T-helper 1 cell (primary cell): ENCODE results near the gene HEXB.

ENCODE experiments used
- DNase-seq, 5 donors: peaks; one replicate each; pipeline ENCODE4 v3.0.0-alpha.2; 2012 to 2020
- total RNA-seq, 4 donors: gene quantifications; one replicate each; lab custom pipeline; 2026; lab: John Stamatoyannopoulos, UW

The HEXB gene
- 29.2 to 38.8 (median 35.3) reads per million in 4 donors for total RNA-seq

DNA sequence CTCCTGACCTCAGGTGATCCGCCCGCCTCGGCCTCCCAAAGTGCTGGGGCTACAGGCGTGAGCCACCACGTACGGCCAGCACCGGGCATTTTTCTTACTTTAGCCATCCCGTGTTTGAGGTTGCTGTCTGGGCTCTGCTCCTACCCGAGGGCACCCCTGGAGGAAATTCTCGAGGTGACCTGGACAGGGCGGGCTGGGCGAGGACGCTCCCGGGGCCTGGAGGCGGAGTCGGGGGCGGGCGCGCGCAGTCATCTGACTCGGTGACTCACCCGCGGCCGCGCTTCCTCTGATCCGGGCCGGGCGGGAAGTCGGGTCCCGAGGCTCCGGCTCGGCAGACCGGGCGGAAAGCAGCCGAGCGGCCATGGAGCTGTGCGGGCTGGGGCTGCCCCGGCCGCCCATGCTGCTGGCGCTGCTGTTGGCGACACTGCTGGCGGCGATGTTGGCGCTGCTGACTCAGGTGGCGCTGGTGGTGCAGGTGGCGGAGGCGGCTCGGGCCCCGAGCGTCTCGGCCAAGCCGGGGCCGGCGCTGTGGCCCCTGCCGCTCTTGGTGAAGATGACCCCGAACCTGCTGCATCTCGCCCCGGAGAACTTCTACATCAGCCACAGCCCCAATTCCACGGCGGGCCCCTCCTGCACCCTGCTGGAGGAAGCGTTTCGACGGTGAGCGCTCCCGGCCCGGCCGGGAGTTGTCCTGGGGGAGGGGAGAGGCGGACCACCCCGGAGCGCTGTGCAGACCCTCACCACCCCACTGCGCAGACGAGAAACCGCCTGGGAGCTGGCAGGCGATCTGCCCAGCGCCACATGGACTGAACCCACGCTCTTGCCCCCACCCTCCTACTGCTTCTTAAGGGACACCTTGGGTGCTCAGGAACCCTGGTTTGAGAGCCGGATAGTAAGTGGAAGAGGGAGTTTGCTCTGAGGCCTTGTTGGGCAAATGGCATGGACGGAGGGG lies at the start of gene HEXB:
Gene HEXB (plus strand): TSS at position 334 of the 952 bp plus-strand sequence. CDS start 28 bp downstream, at position 362.
- peak; percentile 67 to 86 (median 74) for DNase-seq

DNA sequence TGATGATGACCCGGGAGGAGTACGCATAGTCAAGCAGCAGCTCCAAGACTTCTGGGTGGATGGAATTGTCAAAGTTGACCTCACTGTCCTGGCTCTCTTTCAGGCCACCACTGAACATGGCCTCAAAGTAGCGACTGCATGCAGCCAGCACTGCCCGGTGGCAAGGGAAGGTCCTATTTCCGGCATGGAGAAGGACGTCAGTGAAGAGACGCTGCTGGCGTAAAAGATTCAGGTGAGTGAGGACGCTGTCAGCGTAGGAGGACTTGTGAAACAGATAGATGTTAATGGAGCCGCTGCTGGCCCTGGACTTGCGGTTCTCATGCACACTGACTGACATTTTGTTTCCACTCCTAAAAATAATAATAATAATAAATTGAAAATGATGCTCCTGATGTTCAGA lies 48.9 kb upstream of the HEXB start:
- no peak for DNase-seq

DNA sequence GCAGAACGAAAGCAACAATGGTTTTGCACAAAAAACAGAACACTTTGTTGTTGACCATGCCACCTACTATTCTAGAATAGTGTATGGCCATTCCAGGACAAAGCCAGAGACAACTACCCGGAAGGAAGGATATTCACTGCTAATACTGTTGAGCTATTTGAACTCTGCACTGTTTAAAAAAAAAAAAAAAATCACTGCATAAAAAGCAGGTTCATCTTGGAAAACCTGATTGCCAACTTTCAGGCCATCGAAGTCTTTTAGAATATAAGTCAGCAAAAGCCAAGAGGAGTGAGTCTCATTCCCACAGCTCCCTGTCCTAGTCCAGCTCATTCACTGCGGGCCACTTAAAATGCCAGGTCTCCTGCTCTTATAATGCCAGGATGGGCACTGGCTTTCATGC lies 48.5 kb upstream of the HEXB start:
- no peak for DNase-seq

DNA sequence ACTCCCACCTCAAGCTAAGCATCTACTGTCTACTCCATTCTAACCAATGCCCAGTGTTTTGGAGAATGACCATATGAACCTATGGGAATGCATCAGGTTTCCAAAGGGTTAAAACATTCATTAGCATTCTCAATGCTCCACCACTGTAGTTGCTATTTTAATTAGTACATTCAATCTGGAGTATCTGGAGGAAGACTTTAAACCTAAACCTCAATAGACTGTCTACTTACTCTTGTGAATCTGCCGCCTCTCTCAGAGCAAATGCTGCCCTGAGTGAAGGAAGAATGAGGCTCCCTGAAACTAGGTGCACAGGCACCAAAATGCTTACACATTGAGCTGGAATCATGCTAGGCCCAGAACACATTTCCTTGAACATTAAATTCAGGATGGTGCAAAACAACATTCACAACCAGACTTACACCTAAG lies 46.5 kb upstream of the HEXB start:
- DNase-seq, result no peak

DNA sequence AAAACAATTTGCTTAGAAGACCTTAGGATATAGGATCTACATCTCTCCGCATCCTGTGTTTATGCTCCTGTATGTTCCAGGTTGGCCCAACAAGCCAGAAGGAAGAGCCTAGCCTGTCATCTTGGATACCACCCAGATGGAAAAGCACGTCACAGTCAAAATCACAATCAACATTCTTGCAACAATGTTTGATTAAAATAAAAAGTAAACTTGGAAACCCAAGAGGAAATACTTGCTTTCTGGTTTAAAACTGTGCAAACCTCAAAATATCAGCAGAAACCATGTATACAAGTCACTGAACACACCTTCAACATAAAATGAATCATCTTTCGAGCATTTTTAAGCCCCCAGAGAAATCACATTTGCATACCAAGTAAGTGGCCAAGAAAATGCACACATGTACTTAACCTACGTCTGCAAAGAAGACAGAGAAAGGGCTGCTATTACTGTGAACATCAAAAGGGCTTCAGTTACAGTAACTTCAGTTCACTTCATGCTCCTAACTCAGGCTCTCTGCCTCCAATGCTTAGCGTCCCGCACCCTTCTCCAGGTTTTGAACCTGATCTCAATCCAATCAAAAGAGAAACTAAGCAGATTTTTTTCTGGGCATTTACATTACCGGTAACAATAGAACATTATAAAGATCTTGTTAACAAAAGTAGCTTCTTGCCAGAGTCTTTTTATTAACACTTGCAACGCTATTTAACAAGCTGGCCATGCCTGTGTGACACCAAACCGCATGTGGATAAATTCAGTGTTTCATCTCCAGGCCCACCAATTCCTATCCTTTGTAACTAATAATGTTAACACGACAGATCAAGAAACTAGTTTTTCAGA lies 45.8 kb upstream of the HEXB start:
- peak in 1 of 5 donors; percentile 22 for DNase-seq

DNA sequence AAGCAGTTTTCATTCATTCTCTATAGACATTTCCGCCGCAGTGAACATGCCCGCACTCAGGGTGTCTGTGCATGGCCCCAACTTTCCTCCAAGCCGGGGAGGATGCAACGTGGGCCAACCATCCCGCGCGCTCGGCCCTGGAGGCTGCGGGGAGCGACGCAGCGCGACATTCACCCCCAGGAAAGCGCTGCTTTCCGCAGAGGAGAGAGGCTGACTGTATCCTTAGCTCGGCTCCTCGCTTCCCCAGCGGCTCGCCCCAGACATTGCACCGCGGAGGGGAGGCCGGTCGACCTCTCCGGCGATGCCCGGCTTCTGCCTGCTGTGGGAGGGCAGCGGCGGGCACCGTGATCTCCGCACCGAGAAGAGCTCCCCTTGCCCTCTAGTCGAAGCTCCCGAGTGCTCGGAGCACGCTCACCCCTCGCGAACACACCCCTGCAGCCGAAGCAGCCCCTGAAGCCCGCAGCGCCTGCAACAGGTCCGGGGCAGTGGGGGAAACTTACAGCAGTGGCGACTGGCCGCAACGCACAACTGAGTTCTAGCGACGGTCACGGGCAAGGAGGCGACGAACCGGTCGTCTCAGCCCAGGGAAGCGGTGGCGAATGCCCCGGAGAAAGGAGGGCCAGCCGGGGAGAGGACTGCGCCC lies 45.1 kb upstream of the HEXB start:
- peak in 2 of 5 donors; percentile 10 to 54 for DNase-seq

DNA sequence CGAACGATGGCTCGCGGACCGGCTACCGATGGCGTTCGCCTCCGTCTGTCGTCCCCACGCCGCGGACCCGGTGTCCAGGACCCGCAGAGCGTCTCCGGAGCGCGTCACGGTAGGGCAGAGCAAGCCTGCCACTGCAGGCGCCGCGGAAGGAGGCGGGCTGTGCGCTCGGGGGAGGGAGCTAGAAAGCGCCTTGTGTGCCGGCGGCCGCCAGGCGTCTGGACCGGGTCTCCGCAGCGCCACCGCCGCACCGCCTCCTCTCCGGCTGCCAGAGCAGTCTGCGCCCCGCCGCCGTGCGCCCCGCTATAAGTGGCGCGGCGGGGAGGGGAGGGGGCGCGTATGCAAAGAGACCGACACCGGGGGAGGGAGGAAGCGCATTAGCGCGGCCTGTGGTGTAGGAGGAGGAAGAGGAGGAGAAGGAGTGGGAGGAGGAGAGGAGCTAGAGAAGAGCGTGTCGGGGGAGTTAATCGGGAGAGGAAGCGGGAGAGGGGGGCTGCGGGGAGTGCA lies 44.5 kb upstream of the HEXB start, which contains the start of gene ENC1:
Gene ENC1 (minus strand): TSS at position 279 of the 504 bp plus-strand sequence. CDS start 4,243 bp downstream, outside the sequence.
- DNase-seq, result peak; percentile 40 to 89 (median 59)

DNA sequence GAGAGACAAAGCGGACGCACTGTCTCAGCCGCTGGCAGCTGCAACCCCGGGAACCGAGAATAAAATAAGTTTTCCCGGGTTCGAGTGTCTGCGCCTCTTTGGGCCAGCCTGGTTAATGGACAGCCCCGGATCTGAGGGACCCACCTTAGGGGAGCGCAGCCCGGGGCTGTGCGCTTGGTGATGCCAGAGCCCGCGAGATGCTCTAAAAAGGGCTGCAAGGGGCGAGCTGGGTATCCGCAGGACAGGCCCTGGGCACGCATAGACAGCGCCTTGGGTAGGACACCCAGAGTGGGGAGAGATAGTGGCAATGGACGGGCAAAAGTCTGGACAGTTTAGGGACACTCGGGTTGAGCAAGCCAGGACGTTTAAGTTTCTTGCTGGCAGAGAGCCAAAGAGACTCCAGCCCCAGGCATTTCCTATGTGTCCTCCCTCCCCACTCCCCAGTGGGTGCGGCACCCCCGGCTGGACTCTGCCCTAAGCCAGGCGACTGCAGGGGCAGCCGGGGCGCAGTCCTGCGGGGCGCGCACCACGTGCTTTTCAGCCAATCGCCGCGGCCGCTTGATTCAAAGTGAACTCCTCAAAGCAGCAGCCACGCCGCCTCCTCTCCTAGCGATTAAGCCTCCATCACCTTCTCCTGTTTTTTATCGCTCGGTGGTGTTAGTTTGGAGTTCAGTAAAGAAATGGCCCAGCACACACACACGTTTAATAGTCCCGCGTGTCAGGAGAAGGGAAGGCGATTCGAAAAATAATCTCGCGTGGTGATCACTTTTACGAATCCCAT lies 43.9 kb upstream of the HEXB start:
- peak in 3 of 5 donors; percentile 9 to 46 (median 15) for DNase-seq

DNA sequence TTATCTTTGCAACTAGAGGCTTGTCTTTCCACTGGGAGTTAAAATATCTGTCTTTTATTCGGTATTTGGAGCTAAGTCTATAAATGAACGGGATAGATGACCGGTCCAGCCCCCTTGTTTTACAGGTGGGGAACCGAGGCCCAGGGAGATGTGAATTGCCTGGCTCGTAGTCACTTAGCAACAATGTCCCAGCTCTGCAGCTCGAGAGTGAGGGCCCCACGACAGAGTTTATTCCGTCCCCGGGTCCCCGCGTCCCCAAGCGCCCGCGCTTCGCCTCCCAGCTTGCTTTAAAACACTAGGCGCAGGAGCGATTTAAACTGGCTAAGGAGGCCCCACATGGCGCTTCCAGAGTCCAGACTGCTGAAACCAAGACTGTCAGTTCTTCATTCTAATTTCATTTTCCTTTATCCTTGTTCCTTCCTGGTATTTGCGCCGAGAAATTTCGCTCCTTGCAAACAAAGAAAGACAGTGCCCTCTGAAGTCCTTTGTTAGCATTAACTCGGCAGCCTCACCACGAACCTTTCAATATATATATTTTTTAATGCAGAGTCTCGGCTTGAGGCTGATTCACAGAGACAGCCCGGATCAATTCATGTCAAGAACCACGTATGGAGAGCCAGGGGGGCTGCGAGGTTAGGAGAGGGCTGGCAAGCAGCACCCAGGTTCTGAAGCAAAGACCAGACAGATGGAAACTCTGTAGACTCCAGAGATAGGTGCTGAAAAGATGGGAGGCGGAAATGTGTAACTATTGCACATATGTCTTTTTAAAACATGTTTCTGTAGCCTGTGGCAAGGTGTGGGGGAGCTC lies 43.1 kb upstream of the HEXB start:
- peak in 1 of 5 donors; percentile 45 for DNase-seq

DNA sequence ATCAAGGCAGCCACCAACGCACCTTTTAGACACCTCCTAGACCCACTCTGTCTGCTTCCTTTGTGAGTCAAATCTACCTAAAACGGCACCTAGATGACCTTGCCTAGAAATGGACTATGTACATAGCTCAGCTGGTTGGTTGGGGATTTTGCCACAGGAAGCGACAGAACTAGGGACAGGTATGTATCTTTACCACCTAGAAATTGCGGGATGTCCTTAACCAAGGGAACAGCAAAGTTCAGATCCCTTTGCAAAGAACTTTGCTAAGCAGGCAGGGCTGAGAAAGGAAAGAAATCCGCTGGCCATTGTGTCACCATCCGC lies 42.5 kb upstream of the HEXB start:
- DNase-seq, result no peak

DNA sequence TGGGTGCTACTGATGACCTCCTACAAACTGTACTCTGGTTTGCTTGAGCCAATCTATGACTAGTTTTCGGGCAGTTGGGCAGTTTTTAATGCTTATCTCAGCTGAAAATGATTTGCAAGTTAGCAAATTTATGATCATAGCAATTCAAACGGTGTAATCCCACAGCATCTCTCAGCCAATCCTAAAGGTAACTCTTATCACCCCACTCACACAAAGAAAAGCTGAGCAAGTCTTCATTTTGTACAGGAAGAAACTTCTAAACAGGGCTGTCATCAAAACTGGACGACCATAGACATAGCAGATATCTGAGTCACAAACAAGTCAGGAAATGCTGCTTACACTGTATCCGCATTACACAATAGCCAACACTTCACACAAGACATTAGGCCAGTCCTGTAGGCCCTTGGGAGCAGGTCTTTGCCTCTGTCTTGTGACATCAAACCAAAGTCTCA lies 41.9 kb upstream of the HEXB start:
- DNase-seq, result no peak

DNA sequence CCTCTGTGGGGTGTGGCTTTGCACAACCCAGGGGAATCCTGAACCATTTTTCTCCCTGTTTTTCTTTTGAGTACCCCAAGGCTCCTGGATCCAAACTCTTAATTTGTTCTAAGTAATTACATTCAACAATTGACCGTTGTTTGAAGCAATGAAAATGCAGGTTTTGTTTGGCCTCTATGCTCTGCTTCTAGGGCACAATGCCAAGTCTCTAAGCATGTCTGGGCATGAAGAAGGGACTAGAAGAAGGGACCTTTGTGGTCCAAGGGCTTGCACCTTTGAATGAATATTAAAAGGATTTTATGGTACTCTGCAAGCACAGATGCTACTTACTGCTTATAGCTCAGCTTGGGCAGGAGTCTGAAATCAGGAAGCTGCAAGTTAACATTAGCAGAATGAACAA lies 37.9 kb upstream of the HEXB start:
- DNase-seq, result no peak

DNA sequence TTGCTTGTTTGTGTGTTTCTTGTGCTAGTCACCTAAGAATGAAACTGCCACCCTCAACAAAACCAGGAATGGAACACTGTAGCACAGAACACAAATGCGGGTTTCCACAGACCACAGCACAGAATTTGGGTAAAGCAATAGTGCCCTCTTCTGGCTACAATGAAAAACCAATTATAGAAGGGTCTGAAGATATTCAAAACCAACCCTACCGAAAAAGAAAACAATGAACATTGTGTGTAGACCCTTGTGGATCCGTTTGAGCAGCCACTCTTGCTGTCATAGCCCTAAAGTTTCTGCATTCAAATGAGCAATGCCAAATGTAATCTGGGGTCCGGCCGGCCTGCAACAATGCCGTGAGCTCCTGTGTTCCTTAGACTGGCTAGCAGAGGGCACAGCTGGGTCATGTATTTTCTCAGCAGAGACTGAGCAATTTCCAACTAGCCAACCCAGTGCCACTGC lies 36.2 kb upstream of the HEXB start:
- DNase-seq, result peak in 2 of 5 donors; percentile 19 to 64

DNA sequence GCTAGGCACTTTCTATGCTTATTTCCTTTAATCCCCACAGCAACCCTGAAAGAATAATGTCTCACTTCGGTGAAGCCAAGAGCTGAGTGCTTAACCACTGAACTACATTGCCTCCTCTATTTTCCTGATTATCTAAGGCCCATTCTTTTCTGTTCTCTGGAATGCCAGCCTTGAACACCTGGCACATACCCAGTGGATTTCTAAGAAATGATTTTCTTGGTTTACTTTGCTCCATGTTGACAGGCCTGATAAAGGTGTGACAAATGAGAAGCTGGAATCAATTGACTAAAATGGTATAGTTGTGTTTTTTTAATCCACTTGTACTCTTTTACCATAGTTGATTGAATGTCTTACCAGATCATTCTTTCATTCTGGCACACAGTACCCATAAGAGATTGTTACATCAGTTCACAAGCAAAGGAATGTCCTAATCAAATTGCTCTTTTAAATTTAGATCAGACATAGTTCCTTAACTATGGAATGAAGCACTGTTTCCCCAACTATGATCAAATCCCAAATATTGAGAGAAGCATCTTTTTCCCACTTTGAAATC lies 35.5 kb upstream of the HEXB start:
- DNase-seq, result no peak

DNA sequence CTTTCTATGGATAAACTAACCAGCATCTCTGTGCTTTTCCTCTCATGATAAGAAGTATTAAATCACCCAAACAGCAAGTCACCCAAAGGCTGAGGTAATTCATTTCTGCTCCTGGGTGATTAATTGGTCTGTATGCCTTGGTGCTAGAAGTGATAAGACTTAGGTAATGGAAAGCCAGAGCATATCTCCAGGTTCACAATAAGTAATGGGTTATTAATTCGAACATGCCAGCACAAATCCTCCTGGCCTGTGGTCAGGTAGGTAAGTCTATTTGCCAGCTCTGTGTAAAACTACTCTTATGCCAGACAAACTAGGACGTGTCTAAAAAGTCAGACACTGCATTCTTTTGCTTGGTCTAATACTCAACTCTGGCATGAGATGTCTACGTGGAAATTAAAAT lies 33.3 kb upstream of the HEXB start:
- no peak for DNase-seq

DNA sequence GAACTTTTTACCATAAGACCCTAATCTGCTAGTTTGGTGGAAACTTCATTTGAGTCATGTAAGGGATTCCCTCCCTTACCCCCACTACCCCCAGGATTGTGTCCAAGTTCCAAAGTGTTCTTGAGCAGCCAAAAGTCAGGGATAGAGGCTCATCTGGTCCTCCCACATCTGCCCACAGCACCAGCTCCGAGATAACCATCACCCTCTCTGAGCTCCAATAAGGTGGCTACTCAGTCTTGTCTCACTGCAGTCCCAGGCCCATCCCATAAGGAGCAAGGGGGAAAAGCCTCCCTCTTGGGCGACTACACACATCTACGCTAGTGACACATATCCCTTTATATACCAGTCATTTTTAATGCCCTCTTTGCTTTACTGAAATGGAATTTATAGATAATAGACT lies 32.5 kb upstream of the HEXB start:
- no peak for DNase-seq

DNA sequence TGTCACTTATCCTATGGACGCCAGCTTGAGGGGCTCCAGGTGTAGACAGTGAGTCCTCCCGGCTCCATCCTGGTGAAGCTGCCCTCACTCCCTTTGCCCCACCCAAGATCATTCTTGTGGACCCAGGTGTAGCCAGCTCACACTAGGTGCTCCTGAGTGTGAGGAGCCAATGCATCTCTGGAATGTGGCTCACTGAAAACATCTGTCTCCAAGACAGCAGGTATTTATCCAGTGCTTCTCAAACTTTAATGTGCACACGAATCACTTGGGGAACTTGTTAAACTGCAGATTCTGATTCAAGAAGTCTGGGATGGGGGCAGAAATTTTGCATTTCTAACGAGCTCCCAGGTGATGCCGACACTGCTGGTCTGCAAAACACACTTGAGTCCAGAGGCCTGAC lies 31.0 kb upstream of the HEXB start:
- no peak for DNase-seq

DNA sequence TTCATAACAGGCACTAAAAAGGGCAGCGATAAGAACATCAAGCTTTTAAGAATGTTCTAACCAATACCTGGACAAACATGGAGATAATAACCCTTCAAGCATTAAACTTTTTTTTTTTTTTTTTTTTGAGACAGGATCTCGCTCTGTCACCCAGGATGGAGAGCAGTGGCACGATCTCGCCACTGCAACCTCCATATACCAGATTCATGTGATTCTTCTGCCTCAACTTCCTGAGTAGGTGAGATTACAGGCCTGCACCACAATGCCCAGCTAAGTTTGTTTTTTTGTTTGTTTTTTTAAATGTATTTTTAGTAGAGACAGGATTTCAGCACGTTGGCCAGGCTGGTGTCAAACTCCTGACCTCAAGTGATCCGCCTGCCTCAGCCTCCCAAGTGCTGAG lies 29.8 kb upstream of the HEXB start:
- DNase-seq, result no peak

DNA sequence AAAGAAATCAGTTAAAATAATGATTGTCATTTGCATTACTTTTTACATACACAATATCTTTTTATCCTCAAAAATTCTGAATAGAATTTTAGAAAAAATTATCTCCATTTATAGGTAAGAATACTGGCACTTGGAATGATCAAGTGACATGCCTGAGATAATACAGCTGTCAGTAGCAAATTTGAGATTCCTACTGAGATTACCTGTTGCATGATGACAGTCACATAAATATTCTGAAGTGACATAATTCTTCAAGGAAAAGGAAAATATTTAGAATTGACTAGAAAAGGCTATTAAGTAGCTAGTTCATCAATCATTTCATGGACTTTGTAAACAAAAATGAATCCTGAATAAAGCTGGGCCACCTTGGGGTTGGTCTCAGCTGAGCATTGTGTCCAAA lies 29.3 kb upstream of the HEXB start:
- no peak for DNase-seq

DNA sequence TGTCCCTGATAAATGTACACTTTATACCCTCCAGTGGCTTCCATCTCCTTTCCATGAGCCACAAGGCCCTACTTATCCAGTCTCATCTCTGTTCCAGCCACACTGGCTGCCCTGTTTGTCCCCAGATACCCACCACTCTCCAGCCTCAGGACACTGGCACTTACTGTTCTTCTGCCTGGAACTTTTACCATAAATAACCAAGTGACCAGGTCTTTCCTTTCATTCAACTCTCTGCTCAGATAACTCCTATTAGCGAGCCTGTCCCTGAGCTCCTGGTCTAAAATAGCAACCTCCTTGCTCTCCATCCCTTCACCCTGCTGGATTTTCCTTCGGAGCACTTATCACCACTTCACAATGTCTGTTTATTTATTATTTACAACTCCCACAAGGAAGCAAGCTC lies 27.9 kb upstream of the HEXB start:
- no peak for DNase-seq
